ENCODE measurements around the gene PRTN3.

PRTN3 gene

GRCh38 chr19:868458-869244, 27.9 kb downstream of the PRTN3 start:
- in situ Hi-C loops (cut with MboI; ENCODE audit: low sequenced_read_pairs, unreplicated experiment), result loop anchor here (10.0 kb wide), 1 partner anchor 46 kb away; the partner anchor contains the start of genes KISS1R and R3HDM4
- DNase-seq (ENCODE audit: low spot score), result no peak
- TF ChIP-seq CTCF (IDR thresholded peaks at IDR 0.05; ENCODE audit: borderline replicate concordance, control extremely low read depth, extremely low read depth, insufficient read depth, missing control alignments), result no peak

GRCh38 chr19:869245-870177, 28.7 kb downstream of the PRTN3 start:
- TF ChIP-seq CTCF (IDR thresholded peaks at IDR 0.05; ENCODE audit: borderline replicate concordance, control extremely low read depth, extremely low read depth, insufficient read depth, missing control alignments), result no peak
- in situ Hi-C loops (cut with MboI; ENCODE audit: low sequenced_read_pairs, unreplicated experiment), result loop anchor here (10.0 kb wide), 1 partner anchor 45 kb away; the partner anchor contains the start of genes KISS1R and R3HDM4
- DNase-seq (ENCODE audit: low spot score), result no peak

GRCh38 chr19:870314-870713, 29.5 kb downstream of the PRTN3 start:
- TF ChIP-seq CTCF (IDR thresholded peaks at IDR 0.05; ENCODE audit: borderline replicate concordance, control extremely low read depth, extremely low read depth, insufficient read depth, missing control alignments), result no peak

GRCh38 chr19:870963-871401, 30.2 kb downstream of the PRTN3 start:
- no peak for DNase-seq (ENCODE audit: low spot score)
- TF ChIP-seq CTCF (IDR thresholded peaks at IDR 0.05; ENCODE audit: borderline replicate concordance, control extremely low read depth, extremely low read depth, insufficient read depth, missing control alignments), result no peak
- in situ Hi-C loops (cut with MboI; ENCODE audit: low sequenced_read_pairs, unreplicated experiment), result no loop called here

More at GRCh38 chr19:870314-870713, 29.5 kb downstream of the PRTN3 start:
- in situ Hi-C loops (cut with MboI; ENCODE audit: low sequenced_read_pairs, unreplicated experiment), result no loop called here
- no peak for DNase-seq (ENCODE audit: low spot score)

GRCh38 chr19:871446-872265, 30.9 kb downstream of the PRTN3 start:
- no peak for TF ChIP-seq CTCF (IDR thresholded peaks at IDR 0.05; ENCODE audit: borderline replicate concordance, control extremely low read depth, extremely low read depth, insufficient read depth, missing control alignments)
- in situ Hi-C loops (cut with MboI; ENCODE audit: low sequenced_read_pairs, unreplicated experiment), result no loop called here
- DNase-seq (ENCODE audit: low spot score), result no peak

All from GM13976 (cell line).